CD4-positive, alpha-beta T cell (primary cell): ENCODE data around the gene CX3CL1. TPM values are rescaled to one million over a fixed set of nuclear protein-coding genes. Genes with fewer than 3 reads are reported as not detected.

Source experiments
- ATAC-seq: fragments of 200-7000 bp; cut with Tn5 transposase; one replicate; pipeline ENCODE4 v1.10.0; 2022; ENCODE audit warnings: mild to moderate bottlenecking; ENCODE audit not compliant: poor library complexity
- CTCF ChIA-PET: fragments of 350-600 bp; sonication (Branson Sonifier 250); formaldehyde crosslinking; loops from one replicate; lab custom pipeline; 2021; ENCODE audit warnings: antibody characterized with exemption, inconsistent platforms; lab: Charles Lee
- POLR2A ChIA-PET: fragments of 350-600 bp; sonication (Branson Sonifier 250); formaldehyde crosslinking; loops from one replicate; lab custom pipeline; 2021; ENCODE audit warnings: antibody characterized with exemption, inconsistent platforms; lab: Charles Lee
- DNase-seq, 14 experiments: peaks; one replicate each; pipeline ENCODE4 v3.0.0-alpha.2; 2013 to 2020; ENCODE audit warnings: mixed read lengths in 2 of 14
- H3K27ac ChIP-seq, 2 donors: one replicate each; pipeline versions ENCODE4 v1.5.1 to v1.7.0; 2013; ENCODE audit warnings: low read length in 2 of 2, low read depth in 1 of 2, mild to moderate bottlenecking in 1 of 2
- H3K27me3 ChIP-seq, 2 experiments: 1 replicate in 1 of 2; 2 replicates in 1 of 2; pipeline versions ENCODE4 v1.6.1 to v1.7.0; 2013; ENCODE audit warnings: low read length in 2 of 2, control low read depth in 1 of 2, mild to moderate bottlenecking in 1 of 2, moderate library complexity in 1 of 2; ENCODE audit not compliant: insufficient read depth in 2 of 2, control insufficient read depth in 1 of 2
- H3K36me3 ChIP-seq: one replicate; pipeline ENCODE4 v1.6.1; 2013; ENCODE audit warnings: low read length, control low read depth; ENCODE audit not compliant: insufficient read depth
- H3K4me1 ChIP-seq: one replicate; pipeline ENCODE4 v1.6.1; 2013; ENCODE audit warnings: low read length, control low read depth; ENCODE audit not compliant: insufficient read depth
- H3K4me3 ChIP-seq: one replicate; pipeline ENCODE4 v1.5.1; 2013; ENCODE audit warnings: mild to moderate bottlenecking, low read length, moderate library complexity
- H3K9me3 ChIP-seq, 2 experiments: 1 replicate in 1 of 2; 2 replicates in 1 of 2; pipeline versions ENCODE4 v1.6.1 to v1.7.0; 2013; ENCODE audit warnings: low read length in 2 of 2, mild to moderate bottlenecking in 2 of 2, control low read depth in 1 of 2, moderate library complexity in 1 of 2; ENCODE audit not compliant: control insufficient read depth in 1 of 2, insufficient read depth in 1 of 2
- H3K27ac Mint-ChIP-seq: one replicate; pipeline ENCODE4 v1.8.0; 2020; ENCODE audit warnings: mixed read lengths
- H3K27me3 Mint-ChIP-seq: one replicate; pipeline ENCODE4 v1.8.0; 2021; ENCODE audit warnings: mixed read lengths
- H3K36me3 Mint-ChIP-seq: one replicate; pipeline ENCODE4 v1.8.0; 2021; ENCODE audit warnings: low read depth, mixed read lengths
- H3K4me1 Mint-ChIP-seq: one replicate; pipeline ENCODE4 v1.8.0; 2021; ENCODE audit warnings: low read depth, mixed read lengths
- H3K4me3 Mint-ChIP-seq: one replicate; pipeline ENCODE4 v1.8.0; 2020; ENCODE audit warnings: mild to moderate bottlenecking, mixed read lengths
- H3K9me3 Mint-ChIP-seq: one replicate; pipeline ENCODE4 v1.8.0; 2020; ENCODE audit warnings: mixed read lengths
- intact Hi-C, 2 experiments: fragments of 100-400 bp; cut with DNase I in 1 of 2; cut with micrococcal nuclease in 1 of 2; formaldehyde crosslinking; loops; one replicate each; pipeline versions ENCODE4 v1.15.1 to v1.9.0; 2023 to 2025; cut with DNase I, micrococcal nuclease
- total RNA-seq, 174 experiments: library from RNA in 2 of 174; stranded (reverse) in 2 of 174; gene quantifications; one replicate each; pipeline ENCODE4 v1.2.3 and lab custom pipeline; 2021 to 2026
- TF ChIP-seq, protein P1 (sequence below): fragments of 200-600 bp; IDR thresholded peaks from one replicate; pipeline ENCODE4 v1.8.0; 2022; ENCODE audit warnings: antibody characterized with exemption, mild to moderate bottlenecking

CX3CL1 gene
- total RNA-seq, 2 experiments from 2014 or later, result not detected

DNA sequence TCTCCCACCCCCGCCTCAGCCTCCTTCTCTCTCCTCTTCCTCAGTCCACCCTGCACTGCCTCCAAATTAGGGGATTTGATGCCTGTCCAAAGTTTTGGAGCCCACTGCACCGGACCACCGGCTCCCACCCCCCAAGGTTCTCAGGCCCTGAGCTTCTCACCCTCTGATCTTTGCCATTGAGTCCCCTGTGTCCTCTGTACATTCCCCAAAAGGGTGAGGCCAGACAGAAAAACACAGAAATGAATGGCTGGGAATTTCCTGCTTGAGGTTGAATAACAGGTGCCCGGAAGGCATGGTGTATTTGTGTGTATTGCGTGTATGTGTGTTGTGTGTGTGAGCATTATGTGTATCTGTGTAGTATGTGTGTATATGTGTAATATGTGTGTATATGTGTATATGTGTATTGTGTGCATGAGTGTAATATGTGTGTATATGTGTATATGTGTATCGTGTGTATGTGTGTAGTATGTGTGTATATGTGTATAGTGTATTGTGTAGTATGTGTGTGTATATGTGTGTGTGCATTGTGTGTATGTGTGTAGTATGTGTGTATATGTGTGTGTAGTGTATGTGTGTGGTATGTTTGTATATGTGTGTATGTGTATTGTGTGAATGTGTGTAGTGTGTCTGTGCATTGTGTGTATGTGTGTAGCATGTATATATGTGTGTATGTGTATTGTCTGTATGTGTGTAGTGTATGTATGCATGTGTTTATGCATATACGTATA lies 16.2 kb downstream of the CX3CL1 start:
- Histone ChIP-seq H3K4me3 (no peak overlapping the region), H3K36me3 (no peaks in the 10 kb centered on the region), H3K4me1 (no peaks in the 10 kb centered on the region), H3K27me3 (peaks cover 0 to 2% of the 10 kb centered on the region in 2 experiments), H3K9me3 (no peaks in the 10 kb centered on the region), H3K27ac (no peak overlapping the region)
- TF ChIP-seq, protein P1, sequence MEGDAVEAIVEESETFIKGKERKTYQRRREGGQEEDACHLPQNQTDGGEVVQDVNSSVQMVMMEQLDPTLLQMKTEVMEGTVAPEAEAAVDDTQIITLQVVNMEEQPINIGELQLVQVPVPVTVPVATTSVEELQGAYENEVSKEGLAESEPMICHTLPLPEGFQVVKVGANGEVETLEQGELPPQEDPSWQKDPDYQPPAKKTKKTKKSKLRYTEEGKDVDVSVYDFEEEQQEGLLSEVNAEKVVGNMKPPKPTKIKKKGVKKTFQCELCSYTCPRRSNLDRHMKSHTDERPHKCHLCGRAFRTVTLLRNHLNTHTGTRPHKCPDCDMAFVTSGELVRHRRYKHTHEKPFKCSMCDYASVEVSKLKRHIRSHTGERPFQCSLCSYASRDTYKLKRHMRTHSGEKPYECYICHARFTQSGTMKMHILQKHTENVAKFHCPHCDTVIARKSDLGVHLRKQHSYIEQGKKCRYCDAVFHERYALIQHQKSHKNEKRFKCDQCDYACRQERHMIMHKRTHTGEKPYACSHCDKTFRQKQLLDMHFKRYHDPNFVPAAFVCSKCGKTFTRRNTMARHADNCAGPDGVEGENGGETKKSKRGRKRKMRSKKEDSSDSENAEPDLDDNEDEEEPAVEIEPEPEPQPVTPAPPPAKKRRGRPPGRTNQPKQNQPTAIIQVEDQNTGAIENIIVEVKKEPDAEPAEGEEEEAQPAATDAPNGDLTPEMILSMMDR, result no peak
- ATAC-seq, result no peak
- H3K36me3 Mint-ChIP-seq, result no peaks in the 10 kb centered on the region
- H3K4me1 Mint-ChIP-seq, result no peaks in the 10 kb centered on the region
- no peak overlapping the region for H3K4me3 Mint-ChIP-seq
- intact Hi-C loops, result loop anchor here in 1 of 2 experiments (2.0 kb wide), 1 partner anchor 20 kb away; no protein-coding TSS in a partner anchor
- no peaks in the 10 kb centered on the region for H3K9me3 Mint-ChIP-seq
- no peak for DNase-seq
- POLR2A ChIA-PET, result no interaction called here
- H3K27ac Mint-ChIP-seq, result no peak overlapping the region
- H3K27me3 Mint-ChIP-seq, result no peaks in the 10 kb centered on the region
- CTCF ChIA-PET, result no interaction called here

DNA sequence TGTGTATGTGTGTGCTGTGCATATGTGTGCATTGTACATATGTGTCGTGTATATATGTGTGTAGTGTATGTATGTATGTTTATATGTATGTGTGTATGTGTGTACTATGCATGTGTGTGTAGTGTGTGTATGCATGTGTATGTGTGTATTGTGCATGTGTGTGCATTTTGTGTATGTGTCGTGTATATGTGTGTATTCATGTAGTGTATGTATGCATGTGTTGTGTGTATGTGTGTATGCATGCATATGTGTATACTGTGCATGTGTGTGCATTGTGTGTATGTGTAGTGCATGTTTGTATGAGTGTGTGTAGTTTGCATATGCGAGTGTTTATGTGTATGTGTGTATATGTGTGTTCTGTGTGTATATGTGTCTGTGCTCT lies 16.8 kb downstream of the CX3CL1 start:
- no peak for ATAC-seq
- Mint-ChIP-seq H3K27me3 (no peaks in the 10 kb centered on the region), H3K4me1 (no peaks in the 10 kb centered on the region), H3K9me3 (no peaks in the 10 kb centered on the region), H3K4me3 (no peak overlapping the region), H3K27ac (no peak overlapping the region), H3K36me3 (no peaks in the 10 kb centered on the region)
- TF ChIP-seq, protein P1, result no peak
- no peak overlapping the region for H3K27ac ChIP-seq
- H3K4me3 ChIP-seq, result no peak overlapping the region
- H3K27me3 ChIP-seq, result peaks cover 0 to 2% of the 10 kb centered on the region in 2 experiments
- no peaks in the 10 kb centered on the region for H3K36me3 ChIP-seq
- no peak for DNase-seq
- ChIA-PET CTCF (no interaction called here), POLR2A (no interaction called here)
- no peaks in the 10 kb centered on the region for H3K9me3 ChIP-seq
- intact Hi-C loops, result loop anchor here in 1 of 2 experiments (2.0 kb wide), 1 partner anchor 20 kb away; no protein-coding TSS in a partner anchor
- H3K4me1 ChIP-seq, result no peaks in the 10 kb centered on the region

DNA sequence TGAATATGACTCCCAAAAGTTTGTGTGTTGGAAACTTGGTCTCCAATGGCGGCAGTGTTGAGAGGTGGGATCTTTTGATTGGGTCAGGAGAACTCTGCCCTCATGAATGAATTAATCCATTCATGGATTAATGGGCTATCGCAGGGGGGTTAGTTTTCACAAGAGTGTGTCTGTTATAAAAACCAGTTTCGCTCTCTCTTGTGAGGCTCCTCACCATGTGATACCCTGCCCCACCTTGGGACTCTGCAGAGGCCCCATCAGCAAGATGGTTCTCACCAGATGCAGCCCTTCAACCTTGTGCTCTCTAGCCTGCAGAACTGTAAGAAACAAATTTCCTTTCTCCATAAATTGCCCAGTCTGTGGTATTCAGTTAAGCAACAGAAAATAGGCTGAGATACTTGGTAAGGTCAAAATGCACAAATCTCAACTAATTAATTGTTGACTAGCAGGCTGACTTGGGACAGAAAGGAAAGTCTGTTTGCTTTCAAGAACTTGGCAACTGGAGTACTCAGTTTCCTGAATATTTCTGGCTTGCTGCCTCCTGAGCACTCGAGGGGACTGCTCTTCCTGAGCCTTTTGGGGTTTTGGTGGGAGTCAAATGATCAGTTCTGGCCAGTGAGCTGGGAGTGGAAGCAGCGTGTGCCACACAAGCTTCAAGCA lies 18.5 kb downstream of the CX3CL1 start:
- intact Hi-C loops, result no loop called here
- Histone ChIP-seq H3K4me3 (no peak overlapping the region), H3K36me3 (no peaks in the 10 kb centered on the region), H3K27ac (no peak overlapping the region), H3K9me3 (no peaks in the 10 kb centered on the region), H3K27me3 (no peaks in the 10 kb centered on the region), H3K4me1 (no peaks in the 10 kb centered on the region)
- no peak for DNase-seq
- Mint-ChIP-seq H3K27me3 (no peaks in the 10 kb centered on the region), H3K4me3 (no peak overlapping the region), H3K27ac (no peak overlapping the region), H3K36me3 (no peaks in the 10 kb centered on the region), H3K4me1 (no peaks in the 10 kb centered on the region), H3K9me3 (no peaks in the 10 kb centered on the region)
- ChIA-PET POLR2A (no interaction called here), CTCF (no interaction called here)
- TF ChIP-seq, protein P1, result no peak
- ATAC-seq, result no peak
